ENCODE data around the gene RNF135. TPM values are rescaled to one million over a fixed set of nuclear protein-coding genes. Genes with fewer than 3 reads are reported as not detected.

RNF135 gene
- total and polyA plus RNA-seq, 2 of the 4 experiments (the other 2 are of a cell fraction): 5.9 to 9.0 TPM

DNA sequence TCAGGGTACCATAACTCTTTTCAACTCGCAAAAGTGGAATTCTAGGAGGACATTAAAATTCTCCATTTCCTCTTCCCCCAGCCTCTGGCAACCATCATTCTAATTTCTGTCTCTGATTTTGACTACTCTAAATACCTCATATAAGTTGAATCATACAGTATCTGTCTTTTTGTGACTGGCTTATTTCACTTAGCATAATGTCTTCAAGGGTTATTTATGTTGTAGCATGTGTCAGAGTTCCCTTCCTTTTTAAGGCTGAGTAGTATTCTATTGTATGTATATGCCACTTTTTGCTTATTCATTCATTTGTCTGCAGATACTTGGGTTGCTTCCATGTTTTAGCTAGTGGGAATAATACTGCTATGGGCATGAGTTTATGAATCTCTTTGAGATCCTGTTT, 12.0 kb downstream of the RNF135 start:
- no peak overlapping the region for H2BK120ac ChIP-seq (ENCODE audit: low read depth, low read length)
- in situ Hi-C loops (cut with MboI; ENCODE audit: low sequenced_read_pairs): no loop called here

More for the DNA sequence above, 12.0 kb downstream of the RNF135 start:
- no peak for ATAC-seq (ENCODE audit: low read depth)
- H3K27me3 ChIP-seq (ENCODE audit: control insufficient read depth, insufficient read depth, low read length): no peaks in the 10 kb centered on the region
- no TSS peak for BruUV-seq (replicated peaks)
- no peak overlapping the region for H2AK9ac ChIP-seq (replicated peaks; ENCODE audit: low read depth, low read length, poor library complexity)
- no peak overlapping the region for H3K18ac ChIP-seq (ENCODE audit: low read depth, low read length)
- H3K4me1 ChIP-seq (ENCODE audit: control insufficient read depth, insufficient read depth, low read length): no peaks in the 10 kb centered on the region
- H3K9me3 ChIP-seq (ENCODE audit: control insufficient read depth, insufficient read depth, low read length): no peaks in the 10 kb centered on the region
- peaks cover 7% of the 10 kb centered on the region for H3K36me3 ChIP-seq (ENCODE audit: control insufficient read depth, insufficient read depth, low read length)
- no peak overlapping the region for H3K27ac ChIP-seq (ENCODE audit: insufficient read depth, low read length)
- H4K91ac ChIP-seq (ENCODE audit: insufficient read depth, low read depth, low read length): no peak overlapping the region
- no peak overlapping the region for H2BK20ac ChIP-seq (ENCODE audit: low read depth, low read length)
- DNase-seq: no peak
- peaks cover 9% of the 10 kb centered on the region for H3K9me1 ChIP-seq (ENCODE audit: insufficient read depth, low read length)
- ChIA-PET POLR2A (ENCODE audit: unreplicated experiment) (no interaction called here), CTCF (interaction anchor here (0.6 to 0.7 kb wide), 3 partner anchors 98 to 235 kb away, joined by 3 to 5 read pairs (median 4); no protein-coding TSS in a partner anchor)
- TF ChIP-seq RAD21 (IDR thresholded peaks at IDR 0.05; ENCODE audit: low read length): no peak
- TF ChIP-seq, protein P1, sequence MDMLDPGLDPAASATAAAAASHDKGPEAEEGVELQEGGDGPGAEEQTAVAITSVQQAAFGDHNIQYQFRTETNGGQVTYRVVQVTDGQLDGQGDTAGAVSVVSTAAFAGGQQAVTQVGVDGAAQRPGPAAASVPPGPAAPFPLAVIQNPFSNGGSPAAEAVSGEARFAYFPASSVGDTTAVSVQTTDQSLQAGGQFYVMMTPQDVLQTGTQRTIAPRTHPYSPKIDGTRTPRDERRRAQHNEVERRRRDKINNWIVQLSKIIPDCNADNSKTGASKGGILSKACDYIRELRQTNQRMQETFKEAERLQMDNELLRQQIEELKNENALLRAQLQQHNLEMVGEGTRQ (IDR thresholded peaks at IDR 0.05; ENCODE audit: low read depth, low read length): no peak
- TF ChIP-seq NFE2L2 (IDR thresholded peaks at IDR 0.05; ENCODE audit: low read depth, low read length): no peak
- TF ChIP-seq MAFK (IDR thresholded peaks at IDR 0.05; ENCODE audit: low read depth, low read length): no peak
- WGBS, 2 experiments (ENCODE audit: extremely low coverage in 2 of 2, insufficient read length in 1 of 2): 100% methylated on average over 1 of the region's 1 CpG; no CpG with 5 or more reads in 1 of the 2 experiments
- intact Hi-C loops (cut with micrococcal nuclease) (no loop called here), dilution Hi-C loops (cut with HindIII; ENCODE audit: low sequenced_read_pairs, unreplicated experiment) (no loop called here)
- no peak overlapping the region for H3K23ac ChIP-seq (ENCODE audit: low read depth, low read length)
- no peak overlapping the region for H2AFZ ChIP-seq (replicated peaks; ENCODE audit: low read length, poor library complexity)
- no peak overlapping the region for H3K4me2 ChIP-seq (ENCODE audit: low read depth, low read length)
- no peak overlapping the region; the same call in 1 of the 2 replicates for H3K56ac ChIP-seq (ENCODE audit: extremely low read depth, insufficient read depth, low read length)
- H3K14ac ChIP-seq (replicated peaks; ENCODE audit: low read depth, low read length): no peak overlapping the region
- no peak overlapping the region for H3K9ac ChIP-seq (ENCODE audit: low read depth, low read length)
- no peak overlapping the region for H3K4me3 ChIP-seq (ENCODE audit: insufficient read depth, low read depth, low read length)
- no peak overlapping the region for H2BK15ac ChIP-seq (ENCODE audit: low read depth, low read length)
- H4K20me1 ChIP-seq (ENCODE audit: insufficient read depth, low read length): no peaks in the 10 kb centered on the region; the same call in 1 of the 2 replicates
- H2AK5ac ChIP-seq (ENCODE audit: low read depth, low read length): no peak overlapping the region
- peaks cover 0 to 16% of the 10 kb centered on the region in 2 experiments; a peak in 2 of 4 replicates for H3K79me1 ChIP-seq (ENCODE audit: low read depth in 1 of 2, low read length in 2 of 2)
- H2BK5ac ChIP-seq (ENCODE audit: low read depth, low read length, poor library complexity, severe bottlenecking): no peak overlapping the region
- H3K4ac ChIP-seq (ENCODE audit: low read depth, low read length): no peak overlapping the region
- H4K5ac ChIP-seq (ENCODE audit: low read depth, low read length): no peak overlapping the region
- no peak overlapping the region for H4K8ac ChIP-seq (ENCODE audit: low read depth in 2 of 2, low read length in 2 of 2)

Measured in IMR-90 (cell line).